Kidney (tissue), 14 donors: ENCODE results near the gene C9orf85. TPM values are rescaled to one million over a fixed set of nuclear protein-coding genes. Genes with fewer than 3 reads are reported as not detected.

ENCODE experiments used
- DNase-seq, 5 donors: peaks; one replicate each; pipeline ENCODE4 v3.0.0-alpha.2; 2013 to 2020
- FAIRE-seq: peaks from 2 replicates; lab custom pipeline; 2012; peaks lifted over from hg19 to GRCh38; lab: Jason Lieb, UNC
- H3K27ac ChIP-seq, 2 donors: one replicate each; pipeline ENCODE4 v1.7.0; 2013; ENCODE audit warnings: low read depth in 2 of 2, low read length in 2 of 2, inconsistent platforms in 1 of 2
- H3K27me3 ChIP-seq: one replicate; pipeline ENCODE4 v1.7.1; 2013; ENCODE audit warnings: low read length, inconsistent platforms; ENCODE audit not compliant: control insufficient read depth, insufficient read depth
- H3K36me3 ChIP-seq, 3 donors: one replicate each; pipeline versions ENCODE4 v1.7.0 to v1.7.1; 2013; ENCODE audit warnings: low read length in 3 of 3, control low read depth in 1 of 3, inconsistent platforms in 1 of 3; ENCODE audit not compliant: insufficient read depth in 3 of 3, control insufficient read depth in 2 of 3
- H3K4me1 ChIP-seq, 3 donors: one replicate each; pipeline versions ENCODE4 v1.7.0 to v1.7.1; 2013; ENCODE audit warnings: low read length in 3 of 3, inconsistent platforms in 1 of 3, low read depth in 1 of 3; ENCODE audit not compliant: control insufficient read depth in 2 of 3, insufficient read depth in 2 of 3
- H3K4me3 ChIP-seq, 3 donors: one replicate each; pipeline versions ENCODE4 v1.7.0 to v1.8.1; 2013; ENCODE audit warnings: low read length in 3 of 3, control low read depth in 1 of 3, inconsistent platforms in 1 of 3
- H3K9ac ChIP-seq, 3 donors: one replicate each; pipeline versions ENCODE4 v1.7.0 to v1.7.1; 2013; ENCODE audit warnings: low read length in 3 of 3, control low read depth in 1 of 3, inconsistent platforms in 1 of 3
- H3K9me3 ChIP-seq, 3 donors: one replicate each; pipeline versions ENCODE4 v1.7.0 to v1.7.1; 2013; ENCODE audit warnings: low read length in 3 of 3, control low read depth in 1 of 3, inconsistent platforms in 1 of 3; ENCODE audit not compliant: control insufficient read depth in 2 of 3, insufficient read depth in 1 of 3
- CTCF ChIP-seq: IDR thresholded peaks from 3 replicates; pipeline ENCODE4 v1.5.1; 2012; ENCODE audit warnings: mild to moderate bottlenecking, moderate library complexity, borderline replicate concordance; ENCODE audit not compliant: insufficient read depth; ENCODE audit errors: extremely low read depth
- intact Hi-C: fragments of 100-400 bp; cut with DNase I; formaldehyde crosslinking; loops from one replicate; pipeline ENCODE4 v1.11.1; 2022
- polyA plus RNA-seq: library from polyadenylated mRNA; stranded (reverse); fragments of 350-450 nt; fragmentation: Illumina TruSeq; extraction: RNeasy Lipid Tissue Mini Kit (QIAGEN cat#74804); gene quantifications from one replicate; pipeline ENCODE4 v1.2.3, GENCODE V29; 2014; ENCODE audit warnings: low read depth, low replicate concordance; ENCODE audit not compliant: insufficient read depth
- total RNA-seq: library from RNA; stranded (reverse); fragmentation: NEBNext Ultra II Directional; extraction: Animal tissue kit (Norgen Biotek cat#: 25700); gene quantifications from one replicate; pipeline ENCODE4 v1.2.1, GENCODE V29; 2021
- donor health status: control.
- donor health status: control.
- donor health status: control.
- donor health status: control.
- donor health status: control.
- donor health status: DM: yes; HTN: yes; CAD: no.
- donor health status: Normal renal cell carcinoma (clear cell type).

C9orf85 gene
- total and polyA plus RNA-seq, 2 donors from 2014 or later: 7.0 to 8.1 TPM

GRCh38 chr9:71968541-71969090 is 57.2 kb downstream of the C9orf85 start:
- Histone ChIP-seq H3K9me3 (peaks cover 0 to 5% (median 0%) of the 10 kb centered on the region in 3 donors), H3K36me3 (peaks cover 0 to 3% (median 0%) of the 10 kb centered on the region in 3 donors), H3K9ac (no peak overlapping the region), H3K4me3 (no peak overlapping the region), H3K27ac (no peak overlapping the region), H3K4me1 (no peaks in the 10 kb centered on the region), H3K27me3 (no peaks in the 10 kb centered on the region)
- intact Hi-C loops: no loop called here
- DNase-seq (no peak), FAIRE-seq (no peak)
- no peak for TF ChIP-seq CTCF

- Histone ChIP-seq H3K9me3 (no peaks in the 10 kb centered on the region), H3K36me3 (no peaks in the 10 kb centered on the region), H3K27me3 (no peaks in the 10 kb centered on the region), H3K4me1 (no peaks in the 10 kb centered on the region), H3K4me3 (no peak overlapping the region), H3K27ac (no peak overlapping the region), H3K9ac (no peak overlapping the region)
- TF ChIP-seq CTCF: peak; percentile 8
- intact Hi-C loops: no loop called here
- no peak for DNase-seq
- FAIRE-seq: peak; percentile 67
Observed at GRCh38 chr9:71975833-71976232, 64.4 kb downstream of the C9orf85 start.

- Histone ChIP-seq H3K9me3 (no peaks in the 10 kb centered on the region), H3K9ac (no peak overlapping the region), H3K4me1 (no peaks in the 10 kb centered on the region), H3K4me3 (no peak overlapping the region), H3K27me3 (no peaks in the 10 kb centered on the region), H3K36me3 (no peaks in the 10 kb centered on the region), H3K27ac (no peak overlapping the region)
- DNase-seq: no peak
- intact Hi-C loops: no loop called here
- FAIRE-seq: no peak
- no peak for TF ChIP-seq CTCF
Observed at GRCh38 chr9:71977003-71977402, 65.6 kb downstream of the C9orf85 start.
